NAMALWA (cell line): ENCODE results near the gene FADS6.
"Not testable (repeated sequence)": the region's sequence is repeated elsewhere in the genome, so short reads cannot be mapped to it uniquely, and the experiment has no call there.

Experiments
- DNase-seq: peaks from one replicate; pipeline ENCODE4 v3.0.0-alpha.2; 2015; ENCODE audit warnings: low spot score

The FADS6 gene

DNA sequence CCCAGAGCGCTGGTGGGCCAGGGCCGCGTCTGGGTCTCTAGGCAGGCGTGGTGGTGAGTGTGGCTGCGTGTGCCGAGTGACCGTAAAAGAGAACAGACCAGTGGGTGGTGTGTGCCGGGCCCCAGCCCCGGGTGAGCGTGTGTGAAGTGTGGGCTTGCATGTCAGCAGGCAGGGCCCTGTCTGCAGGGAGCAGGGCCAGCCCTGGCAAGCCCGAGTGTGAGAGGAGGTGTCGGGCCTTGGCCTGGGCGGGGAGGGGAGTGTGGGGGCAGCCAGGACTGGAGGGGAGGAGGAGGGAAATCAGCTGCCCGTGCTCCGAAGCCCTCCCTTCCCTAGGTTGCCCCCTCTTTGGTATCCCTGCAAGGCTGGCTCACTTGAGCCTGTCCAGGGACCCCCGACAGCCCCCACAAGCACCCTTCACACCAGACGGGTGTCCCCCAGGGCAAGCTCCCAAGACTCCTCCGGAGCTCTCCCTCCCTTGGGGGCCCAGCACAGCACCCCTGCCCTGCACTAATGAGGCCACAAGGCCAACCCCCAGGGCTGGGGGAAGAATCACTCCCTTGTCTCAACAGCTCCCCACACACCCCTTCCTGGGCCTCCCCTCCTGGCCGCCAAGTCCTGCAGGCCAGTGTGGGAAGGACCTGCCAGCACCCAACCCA lies 27.7 kb upstream of the FADS6 start:
- no peak for DNase-seq

- DNase-seq, result no peak
These were observed 27.2 kb upstream of the FADS6 start for GRCh38 chr17:74920642-74921025.

DNA sequence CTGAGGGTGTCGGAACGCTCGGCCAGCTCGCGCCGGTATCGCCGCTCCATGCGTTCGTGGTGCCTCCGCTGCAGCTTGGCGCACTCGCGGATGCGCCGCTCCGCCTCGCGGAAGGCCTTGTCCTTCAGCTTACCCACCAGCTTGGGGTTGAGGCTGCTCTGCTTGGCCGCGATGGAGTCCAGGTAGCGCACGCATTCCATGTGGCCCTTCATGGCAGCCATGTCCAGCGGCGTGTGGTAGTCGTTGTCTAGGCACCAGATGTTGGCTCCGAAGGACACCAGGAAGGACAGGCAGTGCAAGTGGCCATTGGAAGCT lies 26.8 kb upstream of the FADS6 start:
- no peak for DNase-seq

- DNase-seq, result peak; percentile 35
These were observed 26.2 kb upstream of the FADS6 start for GRCh38 chr17:74919440-74920305.

DNA sequence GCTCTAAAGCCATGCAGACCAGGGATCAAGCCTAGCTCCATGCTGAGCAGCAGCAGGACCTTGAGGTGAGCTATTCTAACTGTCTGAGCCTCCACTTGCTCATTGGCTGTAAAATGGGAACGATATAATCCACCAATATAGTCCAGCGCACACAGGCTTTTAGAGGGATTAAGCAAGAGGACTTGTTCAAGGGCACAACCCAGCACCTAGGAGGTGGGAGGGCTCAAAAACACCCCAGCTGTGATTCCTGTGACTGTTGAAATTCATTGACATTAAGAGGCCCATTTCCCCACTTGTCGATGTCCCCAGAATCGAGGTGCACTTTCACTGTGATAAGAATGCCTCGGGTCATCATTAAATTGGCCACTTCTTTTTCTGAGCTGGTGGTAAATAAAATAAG lies 25.5 kb upstream of the FADS6 start:
- no peak for DNase-seq

DNA sequence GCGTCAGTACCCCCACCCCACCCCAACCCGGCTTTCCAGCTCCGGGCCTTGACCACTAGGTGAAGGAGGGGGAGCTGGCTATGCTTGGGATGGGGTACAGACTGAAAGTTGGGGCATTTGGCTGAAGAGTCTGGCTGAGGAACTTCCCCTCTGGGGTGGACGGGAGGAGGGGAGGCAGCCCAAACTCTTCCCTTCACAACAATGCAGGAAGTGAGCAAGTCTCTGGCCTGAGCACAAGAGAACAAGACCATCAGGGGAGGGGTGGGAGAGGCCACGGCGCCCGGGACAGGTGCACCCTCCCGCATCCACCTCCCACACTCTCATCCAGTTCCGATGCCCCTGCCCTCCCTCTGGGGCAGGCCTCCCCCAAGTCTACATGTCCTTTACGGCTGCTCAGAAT lies 24.0 kb upstream of the FADS6 start:
- no peak for DNase-seq

GRCh38 chr17:74916851-74917199 lies 23.4 kb upstream of the FADS6 start:
- no peak for DNase-seq

GRCh38 chr17:74916136-74916850 lies 22.9 kb upstream of the FADS6 start:
- no peak for DNase-seq

GRCh38 chr17:74911423-74911822 lies 18.0 kb upstream of the FADS6 start:
- DNase-seq, result not testable (repeated sequence)

DNA sequence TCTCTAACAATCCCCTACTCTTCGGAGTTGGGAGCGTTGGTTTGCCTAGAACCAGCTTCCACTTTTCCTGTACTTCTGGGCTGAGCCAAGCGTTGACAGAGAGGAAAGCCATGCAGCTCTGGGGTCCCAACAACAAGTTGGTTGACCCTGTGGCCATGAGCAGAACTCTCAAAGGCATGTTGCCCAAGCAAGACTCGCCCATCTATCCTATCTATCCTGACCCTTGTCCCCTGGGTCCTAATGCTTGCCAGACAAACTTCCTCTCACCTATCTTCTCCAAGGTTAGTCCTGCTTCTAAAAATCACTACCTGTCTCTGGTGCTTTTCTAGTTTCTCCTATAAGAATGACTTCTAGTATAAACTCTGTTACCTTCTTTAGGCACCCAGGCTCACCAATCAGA lies 15.7 kb upstream of the FADS6 start:
- not testable (repeated sequence) for DNase-seq

- DNase-seq, result no peak
These were observed 13.6 kb upstream of the FADS6 start for GRCh38 chr17:74907012-74907411.

DNA sequence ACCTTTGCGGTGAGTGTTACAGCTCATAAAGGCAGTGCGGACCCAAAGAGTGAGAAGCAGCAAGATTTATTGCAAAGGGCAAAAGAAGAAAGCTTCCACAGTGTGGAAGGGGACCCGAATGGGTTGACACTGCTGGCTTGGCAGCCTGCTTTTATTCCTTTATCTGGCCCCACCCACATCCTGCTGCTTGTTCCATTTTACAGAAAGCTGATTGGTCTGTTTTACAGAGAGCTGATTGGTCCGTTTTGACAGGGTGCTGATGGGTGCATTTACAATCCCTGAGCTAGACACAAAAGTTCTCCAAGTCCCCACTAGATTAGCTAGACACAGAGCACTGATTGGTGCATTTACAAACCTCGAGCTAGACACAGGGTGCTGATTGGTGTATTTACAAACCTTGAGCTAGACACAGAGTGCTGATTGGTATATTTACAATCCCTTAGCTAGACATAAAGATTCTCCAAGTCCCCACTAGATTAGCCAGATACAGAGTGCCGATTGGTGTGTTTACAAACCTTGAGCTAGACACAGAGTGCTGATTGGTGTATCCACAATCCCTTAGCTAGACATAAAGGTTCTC lies 12.9 kb upstream of the FADS6 start:
- peak; percentile 45 for DNase-seq

- no peak for DNase-seq
These were observed 11.4 kb upstream of the FADS6 start for GRCh38 chr17:74904687-74905409.

DNA sequence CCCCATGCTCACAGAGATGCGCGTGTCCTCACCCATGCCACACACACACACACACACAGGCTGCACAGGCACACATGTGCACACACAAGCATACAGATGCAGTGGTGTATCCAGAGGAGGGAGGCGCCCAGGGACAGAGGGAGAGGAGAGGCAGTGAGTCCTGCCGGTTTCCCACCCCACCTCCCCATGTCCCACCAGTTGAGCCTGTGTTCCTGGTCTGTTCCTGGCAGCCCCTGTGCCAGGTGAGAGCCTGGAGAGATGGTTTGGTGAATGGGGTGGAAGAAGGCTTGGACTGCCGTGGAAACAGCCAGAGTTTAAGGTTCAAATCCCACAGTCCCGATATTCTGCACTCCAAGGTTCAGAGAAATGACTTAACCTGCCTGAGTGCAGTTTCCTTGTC lies 10.2 kb upstream of the FADS6 start:
- DNase-seq, result no peak

DNA sequence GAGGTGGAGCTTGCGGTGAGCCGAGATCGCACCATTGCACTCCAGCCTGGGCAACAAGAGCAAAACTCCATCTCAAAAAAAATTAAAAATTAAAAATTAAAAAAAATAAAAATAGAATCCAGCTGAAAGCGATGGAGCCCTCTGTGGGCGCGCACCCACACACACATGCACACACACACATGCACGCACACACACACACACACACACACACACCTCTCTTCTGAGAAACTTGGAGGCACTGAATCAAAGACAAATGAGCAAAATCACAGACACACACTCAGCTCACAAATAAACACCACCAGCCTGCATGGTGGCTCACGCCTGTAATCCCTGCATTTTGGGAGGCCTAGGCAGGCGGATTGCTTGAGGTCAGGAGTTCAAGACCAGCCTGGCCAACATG lies 9.6 kb upstream of the FADS6 start:
- no peak for DNase-seq

DNA sequence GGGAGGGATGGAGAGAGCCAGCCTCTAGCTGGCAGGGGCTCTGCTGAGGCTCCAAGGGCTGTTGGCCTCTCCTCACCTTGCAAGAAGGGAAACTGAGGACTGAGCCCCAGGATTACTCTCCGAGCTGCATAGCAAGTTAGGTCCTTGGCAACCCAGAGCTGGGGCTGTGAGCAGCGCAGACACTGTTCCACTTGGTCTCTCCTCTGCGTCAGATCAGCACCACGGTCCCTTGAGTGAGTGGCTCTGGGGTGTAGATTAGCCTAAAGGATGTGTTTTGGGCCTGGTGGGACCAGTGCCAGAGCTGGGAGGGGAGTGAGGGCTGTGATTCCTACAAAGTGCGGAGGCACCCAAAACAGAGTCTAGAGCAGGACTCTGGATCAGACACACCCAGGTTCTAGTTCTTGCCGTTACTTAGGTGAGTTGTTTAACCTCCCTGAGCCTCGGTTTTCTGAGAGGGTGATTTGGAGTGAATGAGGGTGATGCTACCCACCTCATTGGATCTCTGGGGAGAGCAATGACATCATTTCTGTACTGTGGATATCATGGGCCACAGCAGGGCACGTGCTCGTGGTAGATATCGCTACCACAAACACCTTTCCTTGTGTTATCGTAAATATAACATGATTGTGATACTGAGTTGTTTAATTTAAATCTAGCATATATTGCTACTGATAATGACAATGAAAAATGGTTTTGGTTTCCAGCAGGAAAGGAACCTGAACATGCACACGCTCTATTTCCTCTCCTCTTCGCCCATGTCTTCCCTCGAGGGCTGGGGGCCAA lies 8.1 kb upstream of the FADS6 start:
- no peak for DNase-seq

DNA sequence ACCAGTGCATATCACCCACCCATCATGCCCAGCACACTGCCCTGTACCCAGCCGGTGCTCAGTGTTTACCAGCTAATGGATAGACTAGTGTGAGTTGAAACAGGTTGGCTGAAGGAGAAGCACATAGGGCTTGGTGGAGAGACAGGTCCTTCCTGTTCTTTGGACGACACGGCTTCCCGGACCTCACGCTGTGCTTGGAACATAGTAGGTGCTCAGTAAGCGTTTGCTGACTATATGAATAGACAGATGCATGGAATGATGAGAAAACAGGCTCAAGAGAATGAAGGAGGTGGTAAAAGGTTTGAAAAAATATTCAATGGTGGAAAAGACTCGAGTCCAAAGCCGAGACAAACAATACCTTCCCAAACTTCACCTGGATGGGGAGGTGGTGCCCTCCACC lies 6.8 kb upstream of the FADS6 start:
- no peak for DNase-seq

- no peak for DNase-seq
These were observed 5.0 kb upstream of the FADS6 start for GRCh38 chr17:74898376-74898946.

- DNase-seq, result no peak
These were observed 671 bp upstream of the FADS6 start for GRCh38 chr17:74893936-74894671.
